ENCODE data around the gene ABCB11.

Gene ABCB11

DNA sequence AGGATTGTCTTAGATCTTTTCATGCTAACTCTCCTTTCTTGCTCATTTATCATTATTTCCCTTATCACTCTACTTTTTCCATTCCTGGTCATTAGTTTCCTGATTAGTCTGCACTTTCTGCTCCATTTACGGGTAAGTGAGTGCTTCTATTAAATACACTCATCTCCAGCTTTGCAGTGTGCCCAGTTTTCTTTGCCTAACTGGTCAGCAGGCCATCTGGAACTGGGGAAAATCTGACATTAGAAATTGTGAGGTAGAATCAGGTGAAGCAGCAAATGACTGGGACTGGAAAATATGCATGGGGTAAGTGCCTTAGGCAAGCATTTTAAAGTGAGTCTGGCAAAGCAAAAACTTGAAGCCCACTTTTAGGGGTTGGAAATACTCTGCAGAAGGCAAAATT, 100.9 kb downstream of the ABCB11 start:
- TF ChIP-seq, protein P1, sequence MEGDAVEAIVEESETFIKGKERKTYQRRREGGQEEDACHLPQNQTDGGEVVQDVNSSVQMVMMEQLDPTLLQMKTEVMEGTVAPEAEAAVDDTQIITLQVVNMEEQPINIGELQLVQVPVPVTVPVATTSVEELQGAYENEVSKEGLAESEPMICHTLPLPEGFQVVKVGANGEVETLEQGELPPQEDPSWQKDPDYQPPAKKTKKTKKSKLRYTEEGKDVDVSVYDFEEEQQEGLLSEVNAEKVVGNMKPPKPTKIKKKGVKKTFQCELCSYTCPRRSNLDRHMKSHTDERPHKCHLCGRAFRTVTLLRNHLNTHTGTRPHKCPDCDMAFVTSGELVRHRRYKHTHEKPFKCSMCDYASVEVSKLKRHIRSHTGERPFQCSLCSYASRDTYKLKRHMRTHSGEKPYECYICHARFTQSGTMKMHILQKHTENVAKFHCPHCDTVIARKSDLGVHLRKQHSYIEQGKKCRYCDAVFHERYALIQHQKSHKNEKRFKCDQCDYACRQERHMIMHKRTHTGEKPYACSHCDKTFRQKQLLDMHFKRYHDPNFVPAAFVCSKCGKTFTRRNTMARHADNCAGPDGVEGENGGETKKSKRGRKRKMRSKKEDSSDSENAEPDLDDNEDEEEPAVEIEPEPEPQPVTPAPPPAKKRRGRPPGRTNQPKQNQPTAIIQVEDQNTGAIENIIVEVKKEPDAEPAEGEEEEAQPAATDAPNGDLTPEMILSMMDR (IDR thresholded peaks at IDR 0.05), result no peak
- H3K4me3 ChIP-seq, result no peak overlapping the region
- DNase-seq (ENCODE audit: low spot score), result no peak
- H3K27ac ChIP-seq, result no peak overlapping the region

DNA sequence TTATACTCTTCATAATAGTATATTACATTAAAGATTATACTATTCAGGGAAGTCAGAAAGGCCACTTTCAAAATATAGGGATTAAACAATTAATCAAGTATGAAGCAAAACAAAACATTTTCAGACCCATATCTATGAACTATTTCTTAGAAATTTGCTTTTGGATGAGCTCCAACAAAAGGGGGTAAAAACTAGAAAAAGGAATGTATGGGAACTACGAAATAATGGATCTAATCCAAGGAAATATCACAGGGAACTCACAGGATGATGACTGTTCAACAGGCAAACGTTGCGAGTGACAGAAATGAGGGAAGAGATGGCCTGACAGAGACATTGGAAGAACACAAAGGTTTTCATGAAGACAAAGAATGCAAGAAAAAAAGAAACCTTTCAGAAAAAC, 102.1 kb downstream of the ABCB11 start:
- Histone ChIP-seq H3K4me3 (no peak overlapping the region), H3K27ac (no peak overlapping the region)
- DNase-seq (ENCODE audit: low spot score), result no peak
- TF ChIP-seq, protein P1 (IDR thresholded peaks at IDR 0.05), result no peak

- H3K27ac ChIP-seq, result no peak overlapping the region
- DNase-seq (ENCODE audit: low spot score), result no peak
- TF ChIP-seq, protein P1 (IDR thresholded peaks at IDR 0.05), result no peak
- H3K4me3 ChIP-seq, result no peak overlapping the region
Measured at GRCh38 chr2:168928113-168928831, 102.9 kb downstream of the ABCB11 start.

DNA sequence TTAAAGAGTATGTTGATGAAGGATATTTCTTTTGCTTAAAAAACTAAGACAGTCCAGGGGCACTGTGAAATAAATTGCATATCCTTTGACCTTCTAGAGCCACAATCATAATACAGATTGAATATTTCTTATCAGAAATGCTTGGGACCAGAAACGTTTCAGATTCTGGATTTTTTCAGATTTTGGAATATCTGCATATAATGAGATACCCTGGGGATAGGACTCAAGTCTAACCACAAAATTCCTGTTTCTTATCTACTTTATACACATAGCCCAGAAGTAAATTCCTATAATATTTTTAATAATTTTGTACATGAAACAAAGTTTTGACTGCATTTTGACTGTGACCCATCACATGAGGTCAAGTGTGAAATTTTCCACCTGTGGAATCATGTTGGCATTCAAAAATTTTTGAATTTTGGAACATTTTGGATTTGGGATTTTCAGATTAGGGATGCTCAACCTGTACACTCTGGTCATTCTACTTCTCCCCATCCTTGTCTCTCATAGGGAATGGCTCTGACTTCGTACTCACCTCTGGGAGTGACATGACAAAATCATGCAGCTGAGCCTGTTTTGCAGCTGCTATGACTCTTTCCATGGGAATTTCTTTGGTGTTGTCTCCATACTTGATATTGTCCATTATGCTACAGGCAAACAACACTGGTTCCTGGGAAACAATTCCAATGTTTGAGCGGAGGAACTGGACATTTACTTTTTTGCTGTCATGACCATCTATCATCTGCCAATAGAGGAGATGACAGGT, 104.3 kb downstream of the ABCB11 start:
- TF ChIP-seq, protein P1 (IDR thresholded peaks at IDR 0.05), result no peak
- no peak overlapping the region for H3K4me3 ChIP-seq
- no peak for DNase-seq (ENCODE audit: low spot score)
- H3K27ac ChIP-seq, result no peak overlapping the region

DNA sequence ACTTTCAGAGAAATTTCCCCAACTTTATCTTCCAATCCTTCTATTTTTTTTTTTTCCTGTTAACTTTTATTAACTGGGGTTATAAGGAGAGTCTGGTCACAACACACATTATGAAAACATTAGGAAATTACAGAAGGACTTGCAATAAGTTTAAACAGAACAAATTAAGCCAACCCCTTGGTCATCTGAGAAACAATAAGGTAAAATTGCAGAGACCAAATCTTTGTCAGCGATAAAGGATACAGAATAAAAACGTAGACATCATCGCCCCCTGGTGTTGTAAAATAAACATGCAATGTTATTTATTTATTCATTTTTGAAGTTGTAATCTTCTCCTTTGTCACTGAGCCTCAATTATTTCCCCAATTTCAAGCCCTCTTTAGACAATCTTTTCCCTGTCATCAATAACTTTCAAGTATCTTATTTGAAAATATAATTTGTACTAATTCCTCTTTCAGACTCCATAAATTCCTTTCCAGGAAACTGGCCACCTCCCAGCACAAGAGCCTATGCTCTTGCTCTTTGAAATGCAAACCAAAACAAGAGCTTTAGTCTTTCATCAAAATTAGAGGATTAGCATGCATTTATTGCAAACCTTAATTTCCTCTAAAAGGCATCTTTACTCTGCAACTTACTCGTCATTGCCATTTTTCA, 110.5 kb downstream of the ABCB11 start:
- no peak overlapping the region for H3K4me3 ChIP-seq
- no peak overlapping the region for H3K27ac ChIP-seq
- DNase-seq (ENCODE audit: low spot score), result no peak
- TF ChIP-seq, protein P1 (IDR thresholded peaks at IDR 0.05), result no peak

- no peak for DNase-seq (ENCODE audit: low spot score)
- TF ChIP-seq, protein P1 (IDR thresholded peaks at IDR 0.05), result no peak
- Histone ChIP-seq H3K27ac (no peak overlapping the region), H3K4me3 (no peak overlapping the region)
Measured at GRCh38 chr2:168916331-168916675, 114.8 kb downstream of the ABCB11 start.

All from coronary artery (tissue), 2 donors.